DMS 273 (cell line): ENCODE results near the gene CD177.
"Not testable (repeated sequence)": the region's sequence is repeated elsewhere in the genome, so short reads cannot be mapped to it uniquely, and the experiment has no call there.

Source experiments
- DNase-seq: peaks from one replicate; lab custom pipeline; 2025; ENCODE audit not compliant: unreplicated experiment; lab: John Stamatoyannopoulos, UW

Gene CD177

GRCh38 chr19:43332058-43332922, 21.2 kb upstream of the CD177 start:
- no peak for DNase-seq

- not testable (repeated sequence) for DNase-seq
Measured at GRCh38 chr19:43336508-43336907, 17.0 kb upstream of the CD177 start.

- DNase-seq: no peak
Measured at GRCh38 chr19:43337737-43338136, 15.7 kb upstream of the CD177 start.

GRCh38 chr19:43338530-43338929, 15.0 kb upstream of the CD177 start:
- DNase-seq: no peak

GRCh38 chr19:43339243-43339930, 14.1 kb upstream of the CD177 start:
- not testable (repeated sequence) for DNase-seq

GRCh38 chr19:43340101-43340500, 13.4 kb upstream of the CD177 start:
- not testable (repeated sequence) for DNase-seq

GRCh38 chr19:43341098-43341497, 12.4 kb upstream of the CD177 start:
- DNase-seq: not testable (repeated sequence)

GRCh38 chr19:43342104-43342503, 11.4 kb upstream of the CD177 start:
- not testable (repeated sequence) for DNase-seq

GRCh38 chr19:43344347-43344925, 9.1 kb upstream of the CD177 start:
- DNase-seq: not testable (repeated sequence)

GRCh38 chr19:43349813-43350212, 3.7 kb upstream of the CD177 start:
- not testable (repeated sequence) for DNase-seq

GRCh38 chr19:43351998-43352746, 1.3 kb upstream of the CD177 start:
- no peak for DNase-seq

- no peak for DNase-seq
Measured at GRCh38 chr19:43354305-43354627, 780 bp downstream of the CD177 start.

- DNase-seq: not testable (repeated sequence)
Measured at GRCh38 chr19:43356749-43357148, 3.3 kb downstream of the CD177 start.

- no peak for DNase-seq
Measured at GRCh38 chr19:43362179-43362578, 8.7 kb downstream of the CD177 start.

- no peak for DNase-seq
Measured at GRCh38 chr19:43362745-43363144, 9.3 kb downstream of the CD177 start.

- DNase-seq: not testable (repeated sequence)
Measured at GRCh38 chr19:43365677-43366076, 12.2 kb downstream of the CD177 start.

- DNase-seq: no peak
Measured at GRCh38 chr19:43367822-43368221, 14.3 kb downstream of the CD177 start.

GRCh38 chr19:43368897-43369296, 15.4 kb downstream of the CD177 start:
- DNase-seq: not testable (repeated sequence)

GRCh38 chr19:43371909-43372308, 18.4 kb downstream of the CD177 start:
- DNase-seq: no peak

- DNase-seq: no peak
Measured at GRCh38 chr19:43372462-43372861, 19.0 kb downstream of the CD177 start.

GRCh38 chr19:43377624-43378023, 24.1 kb downstream of the CD177 start:
- DNase-seq: not testable (repeated sequence)
